GM23248 (cell line): ENCODE results near the gene SNX13. TPM values are rescaled to one million over a fixed set of nuclear protein-coding genes. Genes with fewer than 3 reads are reported as not detected.
A peak's percentile ranks its signal among the peaks of the same experiment; 100 is the strongest.

ENCODE experiments used
- DNase-seq: peaks from one replicate; pipeline ENCODE4 v3.0.0-alpha.2; 2015
- H2AFZ ChIP-seq: fragments of 200-600 bp; sonication (generic); 2 replicates; pipeline ENCODE4 v1.6.1; 2016; ENCODE audit warnings: antibody characterized with exemption
- H3F3A ChIP-seq: fragments of 200-600 bp; sonication (generic); 2 replicates; pipeline ENCODE4 v1.6.1; 2016; ENCODE audit warnings: mild to moderate bottlenecking, antibody characterized with exemption, mixed run types; ENCODE audit not compliant: insufficient read depth
- H3K27ac ChIP-seq: fragments of 200-600 bp; sonication (generic); 2 replicates; pipeline ENCODE4 v1.5.1; 2016; ENCODE audit warnings: mild to moderate bottlenecking
- H3K27me3 ChIP-seq: fragments of 200-600 bp; sonication (generic); replicated peaks from 2 replicates; pipeline ENCODE4 v1.6.1; 2016; ENCODE audit warnings: mild to moderate bottlenecking; ENCODE audit not compliant: insufficient read depth
- H3K36me3 ChIP-seq: fragments of 200-600 bp; sonication (generic); 2 replicates; pipeline ENCODE4 v1.6.1; 2016; ENCODE audit warnings: low read depth, mild to moderate bottlenecking
- H3K4me1 ChIP-seq: fragments of 200-600 bp; sonication (generic); 2 replicates; pipeline ENCODE4 v1.6.1; 2016; ENCODE audit warnings: mild to moderate bottlenecking; ENCODE audit not compliant: insufficient read depth
- H3K4me2 ChIP-seq: fragments of 200-600 bp; sonication (generic); one replicate; pipeline ENCODE4 v1.6.1; 2016; ENCODE audit warnings: mild to moderate bottlenecking; ENCODE audit not compliant: unreplicated experiment
- H3K4me3 ChIP-seq: fragments of 200-600 bp; sonication (generic); 2 replicates; pipeline ENCODE4 v1.5.1; 2016; ENCODE audit warnings: mild to moderate bottlenecking
- H3K79me2 ChIP-seq: fragments of 200-600 bp; sonication (generic); 2 replicates; pipeline ENCODE4 v1.6.1; 2016; ENCODE audit warnings: mild to moderate bottlenecking; ENCODE audit not compliant: insufficient read depth
- H3K9ac ChIP-seq: fragments of 200-600 bp; sonication (generic); 2 replicates; pipeline ENCODE4 v1.6.1; 2016; ENCODE audit warnings: mild to moderate bottlenecking
- H3K9me2 ChIP-seq: fragments of 200-600 bp; sonication (generic); 2 replicates; pipeline ENCODE4 v1.6.1; 2016; ENCODE audit warnings: mixed run types, mild to moderate bottlenecking, moderate library complexity; ENCODE audit not compliant: insufficient read depth
- H3K9me3 ChIP-seq: fragments of 200-600 bp; sonication (generic); one replicate; pipeline ENCODE4 v1.6.1; 2017; ENCODE audit warnings: low read depth
- H4K20me1 ChIP-seq: fragments of 200-600 bp; sonication (generic); 2 replicates; pipeline ENCODE4 v1.6.0; 2016; ENCODE audit not compliant: insufficient read depth
- EZH2 ChIP-seq: fragments of 200-600 bp; sonication (generic); IDR thresholded peaks from 2 replicates; pipeline ENCODE4 v1.6.1; 2018; ENCODE audit warnings: antibody characterized with exemption, mild to moderate bottlenecking; ENCODE audit not compliant: insufficient read depth, poor library complexity, severe bottlenecking
- EZH2phosphoT487 ChIP-seq: fragments of 200-600 bp; sonication (generic); IDR thresholded peaks from 2 replicates; pipeline ENCODE4 v1.6.1; 2018; ENCODE audit warnings: antibody characterized with exemption, moderate library complexity, mild to moderate bottlenecking, low read depth; ENCODE audit not compliant: insufficient read depth
- WGBS, 2 experiments: methylation state at CpG; one replicate each; pipeline ENCODE4 v1.1.6; 2015 to 2017; ENCODE audit warnings: low lambda C conversion rate in 2 of 2, low coverage in 1 of 2; ENCODE audit errors: missing lambda C conversion rate in 2 of 2; 5-methylcytosine and 5-hydroxymethylcytosine counted together
- in situ Hi-C: fragments of 300-500 bp; cut with MboI; formaldehyde crosslinking; loops from 2 replicates; pipeline ENCODE4 v1.15.0; 2020
- polyA plus RNA-seq: library from polyadenylated mRNA; unstranded; fragments of >200 nt; fragmentation: Nextera tagmentation; extraction: Ambion mirVana; gene quantifications from 2 replicates; pipeline ENCODE4 v1.2.1, GENCODE V29; 2016
- total RNA-seq: library from RNA; depleted of rRNA; stranded (reverse); fragments of >200 nt; shearing (Covaris generic); gene quantifications from 2 replicates; pipeline ENCODE4 v1.2.3, GENCODE V29; 2014

The SNX13 gene
- total and polyA plus RNA-seq, 2 experiments from 2014 or later, result 21.8 to 34.2 TPM

GRCh38 chr7:17943006-17943405, 2.7 kb upstream of the SNX13 start:
- in situ Hi-C loops, result no loop called here
- H3K4me3 ChIP-seq, result no peak overlapping the region
- no peaks in the 10 kb centered on the region for H3K36me3 ChIP-seq
- 0 out of 2 replicates have a peak, but pooled peaks cover 3% of the 10 kb centered on the region for H3F3A ChIP-seq
- no peak overlapping the region for H2AFZ ChIP-seq
- no peak overlapping the region for H3K4me2 ChIP-seq
- H3K79me2 ChIP-seq, result peaks cover 24% of the 10 kb centered on the region
- no peak for TF ChIP-seq EZH2
- TF ChIP-seq EZH2phosphoT487, result no peak
- no peak overlapping the region for H3K9ac ChIP-seq
- no peak overlapping the region for H3K27ac ChIP-seq
- no peak for DNase-seq
- H4K20me1 ChIP-seq, result no peaks in the 10 kb centered on the region
- H3K27me3 ChIP-seq, result no peaks in the 10 kb centered on the region
- WGBS, 2 experiments, result 92 to 100% methylated on average over 2 of the region's 2 CpGs
- H3K9me3 ChIP-seq, result no peaks in the 10 kb centered on the region
- peaks cover 11% of the 10 kb centered on the region for H3K4me1 ChIP-seq
- H3K9me2 ChIP-seq, result no peaks in the 10 kb centered on the region

GRCh38 chr7:17942231-17942630, 1.9 kb upstream of the SNX13 start:
- 95 to 100% methylated on average over 1 of the region's 1 CpG for WGBS, 2 experiments
- no peak for TF ChIP-seq EZH2phosphoT487
- no peak for TF ChIP-seq EZH2
- Histone ChIP-seq H3K9me2 (no peaks in the 10 kb centered on the region), H2AFZ (no peak overlapping the region), H3K4me2 (no peak overlapping the region), H3K36me3 (no peaks in the 10 kb centered on the region), H3F3A (0 out of 2 replicates have a peak, but pooled peaks cover 3% of the 10 kb centered on the region), H3K4me1 (peaks cover 18% of the 10 kb centered on the region), H3K4me3 (no peak overlapping the region), H4K20me1 (no peaks in the 10 kb centered on the region), H3K9ac (no peak overlapping the region), H3K9me3 (no peaks in the 10 kb centered on the region), H3K79me2 (peaks cover 32% of the 10 kb centered on the region), H3K27ac (no peak overlapping the region), H3K27me3 (no peaks in the 10 kb centered on the region)
- in situ Hi-C loops, result no loop called here
- no peak for DNase-seq

GRCh38 chr7:17940951-17941431, 697 bp upstream of the SNX13 start:
- Histone ChIP-seq H3K4me2 (peak overlapping the region; percentile 98), H4K20me1 (no peaks in the 10 kb centered on the region), H3K9me2 (no peaks in the 10 kb centered on the region), H3K9ac (peak overlapping the region; percentile 98), H3K79me2 (peaks cover 44% of the 10 kb centered on the region), H3K4me1 (peaks cover 19% of the 10 kb centered on the region), H3K27ac (peak overlapping the region; percentile 90), H2AFZ (peak overlapping the region; percentile 98), H3K27me3 (no peaks in the 10 kb centered on the region), H3K4me3 (peak overlapping the region; percentile 90), H3K9me3 (no peaks in the 10 kb centered on the region), H3F3A (0 out of 2 replicates have a peak, but pooled peaks cover 3% of the 10 kb centered on the region), H3K36me3 (no peaks in the 10 kb centered on the region)
- peak; percentile 32 for DNase-seq
- in situ Hi-C loops, result no loop called here
- 22% methylated on average over 12 of the region's 12 CpGs for WGBS, 2 experiments
- TF ChIP-seq EZH2phosphoT487 (no peak), EZH2 (no peak)

- peak overlapping the region; percentile 98 for H2AFZ ChIP-seq
- no peaks in the 10 kb centered on the region for H3K36me3 ChIP-seq
- TF ChIP-seq EZH2phosphoT487, result no peak
- no peak for TF ChIP-seq EZH2
- 0 out of 2 replicates have a peak, but pooled peaks cover 3% of the 10 kb centered on the region for H4K20me1 ChIP-seq
- no peaks in the 10 kb centered on the region for H3K9me2 ChIP-seq
- peaks cover 19% of the 10 kb centered on the region for H3K4me1 ChIP-seq
- in situ Hi-C loops, result no loop called here
- H3F3A ChIP-seq, result 0 out of 2 replicates have a peak, but pooled peaks cover 3% of the 10 kb centered on the region
- peak; percentile 80 for DNase-seq
- H3K79me2 ChIP-seq, result peaks cover 57% of the 10 kb centered on the region
- H3K27ac ChIP-seq, result peak overlapping the region; percentile 90
- H3K27me3 ChIP-seq, result no peaks in the 10 kb centered on the region
- H3K9me3 ChIP-seq, result no peaks in the 10 kb centered on the region
- H3K4me3 ChIP-seq, result peak overlapping the region; percentile 90
- H3K9ac ChIP-seq, result peak overlapping the region; percentile 98
- peak overlapping the region; percentile 98 for H3K4me2 ChIP-seq
- 1 to 2% methylated on average over 29 of the region's 29 CpGs for WGBS, 2 experiments
These were observed 540 bp downstream of the SNX13 start for GRCh38 chr7:17939606-17940301.
